Hepatic stellate cell (primary cell): ENCODE results near the gene C1orf74.
"Not testable (repeated sequence)": the region's sequence is repeated elsewhere in the genome, so short reads cannot be mapped to it uniquely, and the experiment has no call there.

ENCODE experiments used
- DNase-seq: peaks from one replicate; pipeline ENCODE4 v3.0.0; 2011; ENCODE audit warnings: low spot score

Gene C1orf74

DNA sequence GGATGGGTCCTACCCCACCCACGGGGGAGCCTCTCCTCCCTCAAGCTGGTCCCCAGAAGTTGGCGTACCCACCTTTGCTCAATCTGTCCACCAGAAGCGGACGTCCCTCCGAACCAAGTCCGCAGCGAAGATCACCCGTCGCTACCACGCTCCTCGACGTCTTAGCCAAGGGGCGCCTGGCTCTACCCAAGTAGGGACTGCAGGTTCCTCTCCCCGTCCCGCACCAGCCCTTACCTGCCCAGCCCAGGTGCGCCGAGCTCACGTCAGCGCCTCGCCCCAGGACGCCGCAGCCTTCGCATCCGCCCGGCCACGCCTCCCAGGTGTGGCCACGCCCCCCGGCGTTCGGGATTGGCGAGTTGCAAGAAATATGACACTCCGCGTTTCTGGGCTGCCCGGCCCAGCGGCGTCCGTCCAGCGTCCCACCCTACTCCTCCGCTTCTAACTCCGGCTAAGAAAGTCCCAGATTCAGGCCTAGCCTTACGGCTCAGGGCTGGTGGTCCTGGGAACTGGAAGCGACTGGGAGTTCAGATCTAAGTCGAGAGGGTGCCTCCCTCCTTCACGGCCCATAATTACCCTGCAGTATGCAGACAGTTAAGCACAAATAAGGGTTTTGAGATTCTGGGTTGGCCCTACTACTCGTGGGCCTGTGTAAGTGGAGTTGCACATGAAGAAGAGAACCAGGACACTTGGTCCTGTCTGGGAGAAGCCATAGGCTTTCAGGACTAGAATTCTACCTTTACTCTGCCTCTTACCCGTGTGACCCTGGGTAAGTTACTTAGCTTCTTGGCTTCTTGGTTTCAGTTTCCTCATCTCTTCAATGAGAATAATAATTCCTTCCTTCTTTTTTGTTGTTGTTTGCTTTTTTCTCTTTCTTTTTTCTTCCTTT, 21.8 kb upstream of the C1orf74 start, which contains the start of gene IRF6:
TSS of gene IRF6 (minus strand) at position 268 of the 886 bp plus-strand sequence. CDS start 4,729 bp downstream, outside the sequence.
- DNase-seq = peak; percentile 51

DNA sequence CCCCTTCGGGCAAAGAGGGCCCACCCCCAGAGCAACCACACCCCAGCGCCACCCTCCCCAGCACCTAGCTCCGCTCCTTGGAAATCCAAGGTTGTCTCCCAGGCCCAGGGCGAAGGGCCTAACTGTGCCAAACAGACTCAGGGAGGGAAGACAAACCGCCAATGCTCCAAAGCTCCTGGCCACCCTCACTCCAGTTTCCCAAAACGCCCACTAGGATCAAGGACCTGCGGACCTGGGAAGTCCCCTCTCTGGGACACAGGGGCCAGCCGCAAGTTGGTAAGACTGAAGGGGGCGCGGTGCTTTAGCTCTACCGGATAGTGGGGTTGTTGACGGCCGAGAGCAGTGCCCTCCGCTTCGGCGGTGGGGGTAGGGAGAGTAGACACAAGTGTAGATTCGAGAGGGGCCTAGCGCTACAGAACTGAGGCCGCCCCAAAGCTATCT, 21.0 kb upstream of the C1orf74 start:
- DNase-seq = no peak

DNA sequence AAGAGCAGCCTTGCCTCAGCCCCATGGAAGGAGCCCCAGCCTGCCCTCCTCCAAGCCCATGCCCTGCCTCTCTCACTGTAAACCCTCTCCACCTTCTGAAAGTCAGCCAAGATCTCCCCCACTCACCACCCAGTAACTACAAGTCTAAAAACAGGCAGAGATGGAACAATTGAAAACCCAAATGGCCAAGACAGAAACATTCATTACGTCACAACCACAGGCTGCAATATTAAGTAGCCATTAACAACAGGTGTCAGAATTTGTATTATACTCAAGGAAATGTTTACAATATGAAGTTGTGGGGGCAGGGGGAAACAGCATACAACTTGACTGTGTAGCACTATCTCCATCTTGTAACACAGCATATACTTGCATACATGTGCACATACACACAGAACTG, 19.2 kb upstream of the C1orf74 start:
- DNase-seq = no peak

DNA sequence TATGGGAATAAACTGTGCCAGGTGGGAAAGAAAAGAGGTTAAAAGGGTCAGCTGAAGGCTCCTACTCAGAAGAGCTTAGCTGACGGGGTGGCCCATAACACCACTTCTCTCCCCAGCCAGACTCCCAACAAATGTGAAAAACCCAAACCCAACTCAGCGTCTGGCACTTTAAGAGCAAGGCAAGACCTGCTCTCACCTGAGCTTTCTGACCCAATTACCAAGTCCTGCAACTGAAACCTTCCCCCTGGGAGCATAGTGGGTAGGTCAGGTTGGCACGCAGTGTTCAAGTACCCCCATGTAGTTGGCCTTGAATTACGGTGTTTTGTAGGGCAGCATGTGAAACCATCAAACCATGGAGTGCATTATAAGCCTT, 18.4 kb upstream of the C1orf74 start:
- DNase-seq = no peak

DNA sequence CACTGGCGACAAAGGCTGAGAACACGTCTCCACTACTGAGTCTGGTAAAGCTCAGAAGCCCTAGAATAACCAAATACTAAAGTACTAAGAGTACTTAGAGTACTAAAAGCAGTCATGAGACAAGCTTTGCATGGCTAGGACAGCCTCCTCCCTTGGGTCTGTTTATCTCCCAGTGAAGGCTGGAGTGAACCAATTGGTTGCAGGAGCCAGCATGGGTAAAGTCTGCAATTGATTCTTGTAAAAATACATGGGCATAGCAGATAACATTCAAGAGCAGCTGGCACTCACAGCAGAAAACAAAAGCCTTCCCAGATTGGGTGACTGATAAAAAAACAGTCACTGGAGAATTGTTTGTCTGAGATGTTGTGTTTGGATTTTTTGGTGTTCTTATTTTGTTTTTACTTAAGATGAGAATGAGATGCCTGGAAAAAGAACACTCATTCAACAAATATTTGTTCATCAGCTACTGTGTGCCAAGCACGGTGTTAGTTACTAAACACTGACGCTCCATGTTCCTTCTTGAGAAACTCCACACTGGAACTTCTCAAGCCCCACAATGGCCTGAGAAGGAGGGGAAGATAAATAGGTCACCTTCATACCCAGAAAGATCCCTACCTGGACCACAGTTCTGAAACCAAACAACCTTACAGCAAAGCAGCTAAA, 17.9 kb upstream of the C1orf74 start:
- DNase-seq = no peak

DNA sequence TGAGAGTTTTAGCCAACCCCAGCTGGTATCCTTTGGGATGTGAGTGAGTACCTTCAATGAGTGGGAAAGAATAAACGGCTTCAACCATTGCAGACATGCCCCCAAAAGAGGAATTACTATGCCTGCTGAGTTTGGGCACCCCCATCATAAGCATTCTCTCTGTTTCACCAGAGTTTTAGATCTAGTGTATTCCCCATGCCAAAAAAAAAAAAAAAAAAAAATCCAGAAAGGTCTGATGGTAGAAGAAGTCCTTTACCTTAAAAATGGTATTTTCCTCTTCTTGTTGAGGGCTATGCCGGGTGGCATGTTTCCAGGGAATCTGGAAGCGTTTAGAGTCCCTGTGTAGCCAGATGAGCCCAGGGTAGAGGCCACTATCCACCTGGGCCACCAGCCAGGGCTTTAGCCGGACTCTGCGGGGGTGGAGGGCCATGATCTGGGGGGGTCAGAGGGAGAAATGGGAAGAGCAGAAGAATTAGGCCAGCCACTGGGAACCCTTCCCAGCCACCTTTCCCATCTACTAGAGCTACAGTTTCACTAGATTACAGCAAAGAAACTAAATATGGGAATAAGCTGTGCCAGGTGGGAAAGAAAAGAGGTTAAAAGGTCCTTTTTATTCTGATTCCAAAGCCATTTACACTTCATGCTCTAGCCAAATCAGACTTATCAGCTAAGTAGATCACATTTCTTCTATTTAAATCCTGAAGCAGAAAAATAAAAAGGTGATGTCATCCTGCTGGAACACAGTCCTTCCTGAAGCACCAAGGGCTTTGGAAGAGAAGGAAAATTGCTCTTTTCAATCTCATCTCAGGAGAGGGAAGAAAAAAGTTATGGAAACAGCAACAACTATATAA, 16.9 kb upstream of the C1orf74 start:
- no peak for DNase-seq

DNA sequence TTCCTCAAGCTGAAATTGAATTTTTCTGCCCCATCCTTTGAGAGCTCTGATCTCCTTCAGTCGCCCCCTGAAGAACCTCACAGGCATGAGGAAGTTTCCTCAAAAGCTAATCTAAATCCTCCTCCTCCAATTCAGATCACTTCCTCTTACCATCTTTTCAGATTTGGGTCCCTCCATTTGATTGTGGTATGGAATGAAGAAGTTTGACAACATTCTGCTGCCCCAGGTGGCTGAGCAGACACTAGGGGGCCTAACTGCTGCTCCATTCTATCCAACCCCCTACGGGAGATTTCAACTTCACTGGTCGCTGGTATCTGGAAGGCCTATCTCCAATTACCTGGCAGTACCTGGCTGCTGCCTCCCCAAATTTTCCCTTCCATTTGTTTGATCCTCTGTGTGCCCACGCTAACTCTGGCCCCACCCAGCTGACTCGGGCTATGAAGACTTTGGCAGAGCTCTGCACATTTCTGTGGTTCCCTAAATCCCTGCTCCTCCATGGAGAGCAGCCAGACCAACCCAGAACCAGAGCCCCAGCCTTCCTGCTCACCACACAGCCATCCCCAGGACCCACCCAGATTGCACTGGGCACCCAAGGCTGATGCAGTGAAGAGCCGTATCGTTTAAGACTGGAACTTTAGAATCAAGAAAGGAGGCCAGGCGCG, 13.8 kb upstream of the C1orf74 start:
- no peak for DNase-seq

DNA sequence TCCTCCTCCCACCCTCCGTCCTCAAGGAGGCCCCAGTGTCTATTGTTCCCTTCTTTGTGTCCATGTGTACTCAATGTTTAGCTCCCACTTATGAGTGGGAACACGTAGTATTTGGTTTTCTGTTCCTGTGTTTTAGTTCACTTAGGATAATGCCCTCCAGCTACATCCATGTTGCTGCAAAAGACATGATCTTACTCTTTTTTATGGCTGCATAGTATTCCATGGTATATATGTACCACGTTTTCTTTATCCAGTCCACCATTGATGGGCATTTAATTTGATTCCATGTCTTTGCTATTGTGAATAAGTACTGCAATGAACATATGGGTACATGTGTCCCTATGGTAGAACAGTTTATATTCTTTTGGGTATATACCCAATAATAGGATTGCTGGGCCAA, 9.4 kb upstream of the C1orf74 start:
- not testable (repeated sequence) for DNase-seq

DNA sequence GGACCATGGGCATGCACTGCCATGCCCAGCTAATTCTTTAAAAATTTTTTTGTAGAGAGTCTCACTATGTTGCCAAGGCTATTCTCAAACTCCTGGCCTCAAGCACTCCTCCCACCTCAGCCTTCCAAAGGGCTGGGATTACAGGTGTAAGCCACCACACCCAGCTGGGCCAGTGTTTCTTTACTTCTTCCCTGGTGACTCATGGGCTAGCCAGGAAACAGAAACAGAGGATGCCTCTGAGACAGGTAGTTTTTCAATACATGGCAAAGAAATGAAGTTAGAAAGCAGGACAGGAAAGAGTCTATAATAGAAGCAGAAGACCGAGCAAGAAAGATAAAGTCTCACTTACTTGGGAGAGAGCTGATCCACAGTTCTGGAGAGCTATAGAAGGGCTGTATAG, 7.6 kb upstream of the C1orf74 start:
- DNase-seq = no peak

DNA sequence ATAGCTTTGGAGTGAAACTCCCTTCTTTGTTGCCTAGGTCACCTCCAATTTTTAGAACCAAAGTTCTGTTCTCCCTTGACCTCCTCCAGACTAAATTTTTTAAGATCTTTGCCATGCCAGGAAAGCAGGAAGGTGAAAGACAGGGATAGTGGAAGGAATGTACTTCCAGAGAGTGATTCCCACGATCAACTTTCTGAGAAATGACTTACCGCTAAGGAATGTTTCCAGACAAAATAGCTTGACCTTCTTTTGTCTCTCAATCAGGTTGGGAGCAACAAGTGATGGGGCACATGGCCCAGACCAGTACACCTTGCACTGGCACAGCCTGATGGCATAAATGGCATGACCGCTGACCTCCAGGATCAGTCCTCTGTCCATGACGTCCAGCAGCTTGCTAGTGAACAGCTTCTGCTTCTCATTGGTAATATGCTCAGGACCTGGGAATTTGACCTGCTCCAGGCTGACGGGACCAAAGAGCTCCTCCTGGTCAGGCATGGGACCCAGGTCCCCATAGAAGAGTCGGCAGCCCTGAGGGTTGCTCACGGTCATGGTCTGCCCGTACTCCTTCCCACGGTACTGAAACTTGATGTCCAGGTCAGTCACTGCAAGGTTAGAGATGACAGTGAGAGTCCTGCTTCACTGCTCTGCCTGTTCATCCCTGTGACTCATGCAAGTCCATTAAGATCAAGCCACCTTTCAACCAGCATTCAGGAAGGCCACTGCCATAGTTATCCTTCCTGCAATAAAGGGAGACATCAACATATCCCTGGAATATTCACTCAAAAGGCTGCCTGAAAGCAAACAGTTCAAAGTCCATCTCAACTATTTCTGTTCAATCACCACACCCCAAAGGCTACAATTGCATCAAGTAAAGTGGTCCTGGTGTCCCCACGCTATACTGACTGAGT, 6.2 kb upstream of the C1orf74 start:
- DNase-seq = no peak

DNA sequence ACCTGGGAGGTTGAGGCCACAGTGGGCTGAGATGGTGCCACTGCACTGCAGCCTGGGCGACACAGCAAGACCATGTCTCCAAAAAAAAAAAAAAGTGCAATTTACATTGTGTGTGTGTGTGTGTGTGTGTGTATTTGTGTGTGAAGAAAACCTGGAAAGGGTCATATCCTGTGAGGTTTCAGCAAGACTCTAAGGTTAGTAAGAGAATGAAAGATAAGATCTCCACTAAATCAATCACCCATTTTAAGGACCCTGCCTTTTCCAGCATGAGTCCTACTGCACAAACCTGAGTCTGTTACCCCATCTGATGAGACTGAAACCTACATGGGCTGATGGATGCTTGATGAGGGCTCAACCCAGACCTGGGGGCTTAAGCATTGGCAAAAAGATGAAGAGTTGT, 4.9 kb upstream of the C1orf74 start:
- no peak for DNase-seq

DNA sequence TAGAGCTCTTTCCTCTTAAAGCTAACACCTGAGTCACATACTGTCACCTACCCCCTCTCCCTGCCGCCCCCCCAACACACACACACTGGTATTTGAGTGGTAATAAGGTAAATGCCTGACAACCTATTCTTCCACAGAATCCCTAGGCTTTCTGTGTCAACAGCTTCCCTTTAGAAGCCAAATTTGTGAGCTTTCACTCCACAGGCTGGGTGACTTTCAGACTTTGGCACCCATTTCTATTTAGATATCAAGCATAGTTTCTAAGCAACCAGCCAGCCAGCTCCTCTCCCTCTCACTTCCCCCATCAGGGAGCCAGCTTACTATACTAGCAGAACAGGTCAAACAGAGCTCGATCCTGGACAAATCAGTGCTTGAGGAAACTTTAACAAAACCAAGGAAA, 3.2 kb upstream of the C1orf74 start:
- no peak for DNase-seq

DNA sequence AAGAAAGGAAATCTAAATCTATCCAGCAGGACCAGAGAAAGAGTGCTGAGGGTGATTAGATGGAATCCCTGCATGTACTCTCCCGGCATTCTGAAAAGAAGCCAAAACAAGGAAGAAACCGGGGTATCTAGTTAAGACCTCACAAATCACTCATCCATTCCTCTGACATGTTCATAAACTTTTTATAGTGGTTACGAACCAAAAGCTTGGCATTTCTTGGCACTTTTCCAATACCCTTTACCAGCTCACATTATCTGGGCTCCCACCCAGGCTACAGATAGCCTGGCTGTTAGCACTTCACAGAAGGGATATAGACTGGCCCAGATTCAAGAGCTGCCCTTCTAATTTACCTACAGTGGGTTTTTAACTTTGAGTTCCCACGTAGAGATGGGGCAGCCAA, 1.8 kb upstream of the C1orf74 start:
- no peak for DNase-seq

DNA sequence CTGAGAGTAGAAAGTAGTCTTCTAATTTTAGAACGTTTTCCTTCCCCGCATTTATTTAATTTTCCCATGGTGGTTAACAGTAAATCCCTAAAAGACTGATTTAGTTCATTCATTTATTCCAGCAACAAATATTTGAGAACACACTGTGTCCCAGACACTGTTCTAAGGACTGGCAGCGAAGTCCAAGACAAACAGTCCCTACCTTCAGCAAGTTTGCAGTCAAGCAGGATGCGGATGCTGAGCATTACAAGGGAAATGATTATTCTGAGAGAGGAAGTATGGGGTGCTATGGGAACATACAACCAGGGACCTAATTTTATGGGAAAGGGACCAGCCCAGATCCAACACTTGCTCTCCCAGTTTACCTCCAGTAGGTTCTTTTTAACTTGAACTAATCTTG, 1.2 kb upstream of the C1orf74 start:
- no peak for DNase-seq

DNA sequence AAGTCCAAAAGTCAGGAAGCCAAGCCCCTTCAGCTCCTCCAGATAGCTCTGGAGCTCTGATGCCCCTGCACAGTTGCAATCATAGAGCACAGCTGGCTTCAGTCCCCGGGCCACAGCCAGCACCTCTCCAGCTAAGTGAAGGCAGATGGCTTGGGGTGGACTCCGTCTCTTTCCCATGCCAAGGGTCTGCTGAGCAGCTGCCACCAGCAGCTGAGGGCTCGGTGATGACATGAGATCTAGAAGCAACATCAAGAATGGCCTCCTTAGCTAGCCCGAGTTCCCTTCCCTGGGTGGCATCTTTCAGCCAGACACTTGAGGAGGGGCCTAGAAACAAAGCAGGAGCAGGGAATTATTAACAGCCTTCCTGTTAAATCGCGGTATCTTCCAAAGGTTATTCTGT, 973 bp downstream of the C1orf74 start:
- no peak for DNase-seq

DNA sequence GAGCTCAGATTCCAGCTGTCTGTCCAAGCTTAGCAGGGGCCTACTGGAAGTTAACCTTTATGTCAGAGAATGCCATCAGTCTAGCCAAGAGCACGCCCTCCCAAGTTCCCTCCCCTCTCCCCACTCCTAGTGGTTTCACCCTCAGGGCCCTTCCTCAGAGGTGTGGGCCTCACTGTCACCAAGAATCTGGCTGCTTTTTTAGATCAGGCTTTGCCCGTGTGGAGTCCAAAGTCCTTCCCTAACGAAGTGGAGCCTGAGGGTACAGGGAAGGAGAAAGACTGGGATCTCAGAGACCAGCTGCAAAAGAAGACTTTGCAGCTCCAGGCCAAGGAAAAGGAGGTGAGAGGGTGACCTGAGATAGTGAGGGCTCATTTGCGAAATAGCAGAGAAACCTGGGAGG, 4.1 kb downstream of the C1orf74 start:
- no peak for DNase-seq

DNA sequence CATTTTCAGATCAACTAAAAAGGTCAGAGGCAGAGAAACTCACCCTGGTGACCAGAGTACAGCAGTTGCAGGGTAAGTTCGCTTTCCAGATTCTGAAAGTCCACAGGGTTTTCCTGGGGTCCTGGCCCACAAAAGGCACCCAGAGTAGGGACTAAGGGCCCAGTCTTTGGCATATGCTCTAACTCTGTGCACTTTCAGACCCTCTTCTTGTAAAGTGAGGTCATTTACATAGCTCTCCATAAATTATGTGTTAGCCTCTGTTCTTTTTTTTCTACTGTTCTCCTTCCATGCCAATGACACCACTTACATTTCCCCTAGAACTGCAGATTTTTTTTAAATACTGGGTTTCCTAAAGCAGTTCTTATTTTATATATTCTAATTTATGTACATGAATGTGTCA, 6.3 kb downstream of the C1orf74 start:
- no peak for DNase-seq

DNA sequence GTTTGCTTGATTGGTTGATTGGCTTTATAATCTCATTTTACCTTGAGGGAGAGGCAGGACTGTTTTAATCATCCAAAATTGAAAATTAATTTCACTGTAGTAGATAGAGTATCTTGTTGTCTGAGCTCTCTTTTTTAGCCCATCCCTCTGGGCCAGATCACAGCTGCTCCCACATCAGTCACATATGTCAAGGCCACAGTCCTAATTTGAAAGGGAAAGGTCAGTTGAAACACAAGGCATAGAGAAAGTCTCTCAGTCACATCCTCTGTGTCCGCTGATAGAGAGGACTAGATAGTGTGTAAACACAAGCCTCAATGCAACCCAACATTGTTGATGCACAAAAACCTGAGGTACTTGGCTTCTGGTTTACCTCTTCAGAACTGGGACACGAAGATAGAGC, 6.8 kb downstream of the C1orf74 start:
- DNase-seq = no peak

DNA sequence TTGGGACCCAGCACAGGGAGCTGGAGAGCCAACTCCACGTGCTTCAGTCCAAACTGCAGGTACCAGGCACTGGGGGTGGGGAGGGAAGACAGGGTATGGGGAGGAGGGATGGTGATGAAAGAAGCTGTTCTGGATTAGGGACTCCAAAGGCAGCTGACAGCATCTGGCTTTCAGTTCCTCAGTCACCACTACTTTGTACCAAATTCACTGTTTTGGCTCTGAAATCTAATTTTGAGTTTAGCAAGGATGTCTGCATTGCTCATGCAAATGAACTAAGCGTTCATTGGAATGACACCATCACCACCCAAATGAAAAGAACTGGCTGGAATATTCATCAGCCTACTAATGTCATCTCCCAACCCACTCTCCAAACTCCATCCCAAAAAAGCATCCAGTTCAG, 8.7 kb downstream of the C1orf74 start:
- DNase-seq = no peak

DNA sequence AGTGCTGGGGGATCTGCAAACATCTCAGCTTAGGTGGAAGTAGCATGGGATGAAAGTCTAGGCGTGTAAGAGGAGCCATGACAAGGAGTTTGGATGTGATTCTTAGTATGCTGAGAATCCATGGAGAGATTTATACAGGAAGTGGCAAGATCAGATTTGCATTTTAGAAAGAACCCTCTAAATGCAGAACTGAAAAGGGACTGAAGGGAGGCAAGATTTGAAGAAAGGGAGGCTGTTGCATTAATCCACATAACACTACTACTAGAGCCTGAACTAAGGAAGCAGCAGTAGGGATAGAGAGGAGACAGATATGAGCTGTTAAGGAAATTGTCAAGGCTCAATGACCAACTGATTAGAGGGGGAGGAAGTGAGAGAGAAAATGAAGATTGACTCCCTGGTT, 9.8 kb downstream of the C1orf74 start:
- no peak for DNase-seq

DNA sequence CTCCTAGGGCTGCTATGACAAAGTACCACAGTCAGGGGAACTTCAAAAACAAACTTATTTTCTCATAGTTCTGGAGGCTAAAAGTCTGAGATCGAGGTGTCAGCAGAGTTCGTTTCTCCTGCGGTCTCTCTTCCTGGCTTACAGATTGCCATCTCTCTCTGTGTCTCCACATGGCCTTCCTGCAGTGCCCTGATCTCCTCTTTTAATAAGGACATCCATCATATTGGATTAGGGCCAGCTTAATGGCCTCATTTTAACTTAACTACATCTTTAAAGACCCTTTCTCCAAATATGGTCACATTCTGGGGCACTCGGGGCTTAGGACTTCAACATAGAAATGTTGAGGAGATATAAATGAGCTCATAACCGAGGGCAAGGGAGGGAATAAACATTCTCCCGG, 12.2 kb downstream of the C1orf74 start:
- no peak for DNase-seq
